Muscle layer of colon (tissue), 2 donors: ENCODE measurements around the gene FRAT1.

Source experiments
- H3K27ac ChIP-seq: one replicate; pipeline ENCODE4 v1.7.0; 2013; ENCODE audit warnings: low read depth, mild to moderate bottlenecking, low read length, moderate library complexity
- H3K27me3 ChIP-seq, 2 donors: one replicate each; pipeline ENCODE4 v1.7.0; 2013; ENCODE audit warnings: low read length in 2 of 2, mild to moderate bottlenecking in 2 of 2; ENCODE audit not compliant: insufficient read depth in 2 of 2, control insufficient read depth in 1 of 2
- H3K36me3 ChIP-seq: one replicate; pipeline ENCODE4 v1.7.0; 2013; ENCODE audit warnings: mild to moderate bottlenecking, low read length; ENCODE audit not compliant: insufficient read depth
- H3K4me1 ChIP-seq: one replicate; pipeline ENCODE4 v1.7.0; 2013; ENCODE audit warnings: mild to moderate bottlenecking, low read length; ENCODE audit not compliant: insufficient read depth
- H3K4me3 ChIP-seq, 2 donors: one replicate each; pipeline ENCODE4 v1.7.0; 2013; ENCODE audit warnings: low read length in 2 of 2, low read depth in 1 of 2, mild to moderate bottlenecking in 1 of 2, moderate library complexity in 1 of 2
- H3K9ac ChIP-seq: one replicate; pipeline ENCODE4 v1.7.0; 2013; ENCODE audit warnings: low read length
- H3K9me3 ChIP-seq: one replicate; pipeline ENCODE4 v1.7.0; 2013; ENCODE audit warnings: mild to moderate bottlenecking, low read length
- donor health status: abdominal sarcoma.
- donor health status: Adenocarcinoma of cecum.

The FRAT1 gene

DNA sequence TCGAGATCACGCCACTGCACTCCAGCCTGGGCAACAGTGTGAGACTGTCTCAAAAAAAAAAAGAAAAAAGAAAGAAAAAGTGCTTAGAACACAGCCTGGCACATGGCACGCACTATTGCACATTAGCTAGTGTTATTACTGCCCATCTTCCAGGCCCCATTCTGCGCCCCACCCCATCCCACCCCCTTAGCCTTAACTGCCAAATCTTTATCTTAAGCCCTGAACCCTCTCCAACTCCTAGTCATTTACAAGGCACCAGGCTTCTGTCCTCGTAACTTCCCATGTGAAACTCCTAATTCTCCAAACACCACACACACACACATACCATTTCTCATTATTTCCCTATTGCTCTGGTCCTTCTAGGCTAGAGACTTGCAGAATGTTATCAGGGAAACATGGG lies 10.7 kb downstream of the FRAT1 start:
- Histone ChIP-seq H3K9me3 (no peaks in the 10 kb centered on the region), H3K4me1 (peaks cover 15% of the 10 kb centered on the region), H3K27me3 (no peaks in the 10 kb centered on the region), H3K27ac (no peak overlapping the region), H3K36me3 (peaks cover 11% of the 10 kb centered on the region), H3K9ac (no peak overlapping the region), H3K4me3 (no peak overlapping the region)

DNA sequence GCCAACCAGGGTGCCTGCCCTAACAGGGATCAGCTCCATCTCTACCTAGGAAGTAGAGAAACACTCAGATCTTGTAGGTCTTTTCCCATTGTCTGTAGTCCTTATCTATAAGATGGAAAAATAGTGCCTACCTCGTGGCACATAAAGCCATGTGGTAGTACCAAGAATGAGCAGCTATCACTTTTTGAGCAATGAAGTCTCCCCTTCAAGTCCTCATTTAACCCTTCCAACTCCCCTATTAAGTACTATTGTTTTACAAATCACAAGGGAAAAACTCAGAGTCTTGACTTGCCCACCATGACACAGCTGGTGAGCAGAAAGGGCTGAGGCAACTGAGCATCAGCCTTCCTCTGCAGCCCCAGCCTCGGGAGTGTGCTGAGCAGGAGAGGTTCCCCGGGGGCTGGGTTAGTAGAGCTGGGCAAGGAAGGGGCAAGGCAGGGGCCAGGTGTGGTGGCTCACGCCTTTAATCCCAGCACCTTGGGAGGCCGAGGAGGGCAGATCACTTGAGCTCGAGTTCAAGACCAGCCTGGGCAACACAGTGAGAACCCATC lies 12.2 kb downstream of the FRAT1 start:
- H3K4me1 ChIP-seq = peaks cover 15% of the 10 kb centered on the region
- peak overlapping the region in 1 of 2 donors; percentile 6 for H3K4me3 ChIP-seq
- peaks cover 11% of the 10 kb centered on the region for H3K36me3 ChIP-seq
- no peaks in the 10 kb centered on the region for H3K27me3 ChIP-seq
- H3K9ac ChIP-seq = no peak overlapping the region
- H3K27ac ChIP-seq = no peak overlapping the region
- H3K9me3 ChIP-seq = no peaks in the 10 kb centered on the region

DNA sequence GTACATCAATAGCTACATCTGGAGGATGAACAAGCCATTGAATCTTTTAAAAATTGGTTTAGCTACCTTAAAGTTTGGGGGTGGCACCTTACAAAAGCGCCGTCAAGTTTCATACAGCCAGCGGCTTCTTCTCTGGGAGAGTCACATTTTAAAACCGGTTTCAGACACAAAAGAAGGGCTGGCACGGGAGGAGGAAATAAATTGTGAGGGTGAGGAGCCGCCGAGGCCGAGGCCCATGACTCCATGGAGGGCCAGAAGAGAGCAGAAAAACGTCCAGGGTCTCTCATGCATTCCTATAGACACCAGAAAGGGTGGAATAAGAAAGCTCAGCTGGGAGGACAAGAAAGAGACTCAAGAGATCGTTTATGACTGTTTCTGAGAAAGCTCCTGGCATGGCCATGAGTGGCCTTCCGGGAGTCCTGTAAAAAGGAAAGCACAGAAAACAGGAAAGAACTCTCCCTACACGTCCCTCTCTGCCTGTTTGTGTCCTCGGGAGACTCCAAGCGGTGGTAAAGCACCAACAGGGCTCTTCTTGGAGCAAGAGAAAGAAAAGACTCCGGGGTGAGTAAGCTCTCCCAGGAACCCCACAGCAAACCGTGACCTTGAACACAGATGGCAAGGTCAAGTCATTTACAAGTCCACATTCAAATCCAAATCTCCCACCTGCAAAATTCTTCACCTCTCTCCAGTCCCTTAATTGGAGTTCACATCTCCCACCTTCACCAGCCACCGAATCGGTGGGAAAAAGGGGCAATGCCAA lies 13.7 kb downstream of the FRAT1 start:
- no peaks in the 10 kb centered on the region for H3K9me3 ChIP-seq
- peak overlapping the region; percentile 77 for H3K9ac ChIP-seq
- H3K36me3 ChIP-seq = peaks cover 11% of the 10 kb centered on the region
- peak overlapping the region; percentile 94 for H3K27ac ChIP-seq
- H3K27me3 ChIP-seq = no peaks in the 10 kb centered on the region
- peaks cover 20% of the 10 kb centered on the region for H3K4me1 ChIP-seq
- H3K4me3 ChIP-seq = peak overlapping the region; percentile 78 to 79

DNA sequence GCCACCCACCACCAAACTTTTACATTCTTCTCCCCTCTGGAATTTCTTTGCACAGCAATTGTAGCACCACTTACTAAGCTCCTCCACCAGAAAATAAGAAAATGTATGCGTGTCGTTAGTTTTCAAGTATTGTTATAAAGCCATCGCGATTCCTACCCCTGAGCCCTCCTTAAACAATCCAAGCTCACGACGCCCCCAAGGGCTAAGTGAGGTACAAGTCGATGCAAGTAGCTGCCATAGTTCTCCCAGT lies 14.2 kb downstream of the FRAT1 start:
- H3K36me3 ChIP-seq = peaks cover 11% of the 10 kb centered on the region
- peak overlapping the region; percentile 94 for H3K27ac ChIP-seq
- peaks cover 20% of the 10 kb centered on the region for H3K4me1 ChIP-seq
- H3K9me3 ChIP-seq = no peaks in the 10 kb centered on the region
- no peaks in the 10 kb centered on the region for H3K27me3 ChIP-seq
- peak overlapping the region; percentile 78 to 79 for H3K4me3 ChIP-seq
- H3K9ac ChIP-seq = peak overlapping the region; percentile 77

DNA sequence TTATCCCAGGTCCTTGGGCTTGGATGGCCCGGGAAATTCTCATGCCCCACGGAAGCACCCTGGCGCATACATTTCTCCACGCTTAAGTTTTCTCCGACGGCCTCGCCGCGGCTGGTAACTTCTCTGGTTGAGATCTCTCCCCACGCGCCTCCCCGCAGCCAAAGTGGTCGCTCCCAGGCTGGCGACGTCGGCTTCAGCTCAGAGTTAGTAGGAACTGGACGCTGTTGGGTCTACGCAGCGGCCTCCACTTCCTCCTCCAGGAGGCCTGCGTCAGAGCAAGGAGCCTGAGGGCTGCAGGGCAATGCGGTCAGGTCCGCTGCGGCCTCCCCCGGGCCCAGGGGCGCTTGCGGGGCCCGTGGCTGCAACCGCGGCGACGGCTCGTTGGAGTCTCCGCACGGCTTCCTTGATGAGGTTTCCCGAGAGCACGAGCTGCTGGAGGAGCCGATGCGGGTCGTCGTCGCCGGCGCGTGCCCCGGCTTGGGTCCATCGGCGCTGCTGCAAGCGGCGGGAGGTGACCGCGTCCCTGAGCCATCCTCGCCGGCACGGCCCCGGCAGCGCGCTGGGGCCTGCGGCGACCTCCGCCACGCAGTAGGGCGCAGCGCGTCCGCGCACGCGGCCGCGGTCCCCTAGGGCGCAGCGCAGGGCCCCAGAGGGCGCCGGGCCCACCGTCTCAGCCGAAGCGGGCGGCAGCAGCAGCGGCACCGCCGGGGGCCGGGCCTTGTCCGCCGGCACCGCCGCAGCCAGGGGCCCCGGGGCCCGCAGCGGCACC lies 14.7 kb downstream of the FRAT1 start:
- Histone ChIP-seq H3K4me1 (peaks cover 20% of the 10 kb centered on the region), H3K9ac (peak overlapping the region; percentile 77), H3K9me3 (no peaks in the 10 kb centered on the region), H3K36me3 (peaks cover 6% of the 10 kb centered on the region), H3K27me3 (no peaks in the 10 kb centered on the region), H3K27ac (peak overlapping the region; percentile 94), H3K4me3 (peak overlapping the region; percentile 78 to 79)

DNA sequence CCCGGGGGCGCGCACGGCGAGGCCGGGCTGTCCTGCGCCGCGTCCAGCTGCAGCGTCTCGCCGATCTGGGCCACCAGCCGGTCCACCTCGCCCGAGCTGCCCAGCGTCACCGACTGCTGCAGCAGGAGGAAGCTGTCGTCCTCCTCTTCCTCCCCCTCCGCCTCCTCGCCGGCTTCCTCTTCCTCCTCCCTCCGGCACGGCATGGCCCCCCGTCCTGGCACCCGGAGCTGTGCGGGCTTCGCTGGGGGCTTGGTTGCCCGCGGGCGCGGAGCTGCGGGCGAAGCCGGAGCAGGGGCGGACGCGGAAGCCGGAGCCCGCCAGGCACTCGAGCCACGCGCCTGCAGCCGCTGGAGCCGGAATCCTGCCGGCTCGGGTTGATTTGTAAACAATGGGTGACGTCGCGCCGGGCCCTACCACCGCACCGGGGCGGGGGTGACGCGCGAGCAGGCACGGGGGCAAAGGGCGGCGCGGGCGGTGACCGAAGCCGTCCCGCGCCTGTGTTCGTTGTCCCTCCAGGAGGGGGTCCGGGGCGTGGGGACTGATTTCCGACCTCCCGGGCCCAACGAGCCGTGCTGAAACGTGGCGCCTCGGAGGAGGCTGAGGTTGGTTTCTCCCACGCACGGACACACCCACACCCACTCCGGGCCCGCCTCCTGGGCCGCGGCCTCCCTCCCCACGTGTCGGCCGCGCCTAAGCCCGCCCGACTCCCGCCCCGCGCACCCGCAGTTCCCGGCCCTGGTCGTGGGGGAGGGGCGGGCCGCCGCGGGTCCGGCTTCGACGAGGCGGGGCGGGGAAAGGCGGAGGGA lies 15.5 kb downstream of the FRAT1 start, which contains the start of gene FRAT2:
Gene FRAT2, minus strand, starts transcription at position 360 of the 806 bp plus-strand sequence. Its CDS starts 157 bp downstream, at position 203.
- peaks cover 20% of the 10 kb centered on the region for H3K4me1 ChIP-seq
- no peaks in the 10 kb centered on the region for H3K27me3 ChIP-seq
- H3K27ac ChIP-seq = peak within 1 kb of the TSS; percentile 94
- H3K4me3 ChIP-seq = peak within 1 kb of the TSS; percentile 78 to 79
- no peaks in the 10 kb centered on the region for H3K9me3 ChIP-seq
- H3K9ac ChIP-seq = peak within 1 kb of the TSS; percentile 77
- no peaks in the 10 kb centered on the region for H3K36me3 ChIP-seq

DNA sequence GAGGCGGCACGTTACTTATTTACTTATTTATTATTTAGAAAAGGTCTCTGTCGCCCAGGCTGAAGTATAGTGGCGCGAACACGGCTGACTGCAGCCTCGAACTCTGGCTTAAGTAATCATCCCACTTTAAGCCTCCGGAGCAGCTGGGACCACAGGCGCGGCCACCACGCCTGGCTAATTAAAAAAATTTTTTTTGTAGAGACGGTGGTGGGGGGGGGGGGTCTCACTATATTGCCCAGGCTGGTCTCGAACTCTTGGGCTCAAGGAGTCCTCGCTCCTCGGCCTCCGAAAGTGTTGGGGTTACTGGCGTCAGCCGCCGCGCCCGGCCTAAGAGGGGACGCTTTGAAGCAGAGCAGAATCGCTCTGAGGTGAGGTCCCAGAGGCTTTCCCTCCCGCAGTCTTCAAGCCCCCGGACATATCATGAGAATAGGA lies 16.1 kb downstream of the FRAT1 start:
- H3K9me3 ChIP-seq = no peaks in the 10 kb centered on the region
- H3K27ac ChIP-seq = peak overlapping the region; percentile 62
- H3K4me3 ChIP-seq = peak overlapping the region; percentile 34 to 63
- peaks cover 16% of the 10 kb centered on the region for H3K4me1 ChIP-seq
- H3K27me3 ChIP-seq = no peaks in the 10 kb centered on the region
- H3K36me3 ChIP-seq = no peaks in the 10 kb centered on the region
- H3K9ac ChIP-seq = no peak overlapping the region

DNA sequence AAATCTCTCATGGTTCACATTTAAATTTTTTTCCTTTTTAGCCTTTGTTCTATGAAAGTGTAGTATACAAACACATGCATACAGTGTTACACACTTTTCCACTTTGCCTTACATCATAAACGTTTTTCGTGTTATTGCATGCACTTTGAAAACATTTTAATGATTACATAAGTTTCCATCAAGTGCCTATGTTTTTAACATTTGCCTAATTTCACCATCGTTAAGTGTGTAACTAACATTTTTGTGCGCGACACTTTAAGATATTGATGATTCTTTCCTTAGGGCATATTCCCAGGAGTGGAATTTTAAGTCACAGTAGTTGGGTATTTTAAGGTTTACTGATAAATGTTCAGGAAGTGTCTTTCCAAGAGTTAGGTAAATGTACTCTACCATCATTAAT lies 16.9 kb downstream of the FRAT1 start:
- Histone ChIP-seq H3K4me1 (peaks cover 12% of the 10 kb centered on the region), H3K27ac (no peak overlapping the region), H3K36me3 (no peaks in the 10 kb centered on the region), H3K9me3 (no peaks in the 10 kb centered on the region), H3K4me3 (no peak overlapping the region), H3K27me3 (no peaks in the 10 kb centered on the region), H3K9ac (no peak overlapping the region)

DNA sequence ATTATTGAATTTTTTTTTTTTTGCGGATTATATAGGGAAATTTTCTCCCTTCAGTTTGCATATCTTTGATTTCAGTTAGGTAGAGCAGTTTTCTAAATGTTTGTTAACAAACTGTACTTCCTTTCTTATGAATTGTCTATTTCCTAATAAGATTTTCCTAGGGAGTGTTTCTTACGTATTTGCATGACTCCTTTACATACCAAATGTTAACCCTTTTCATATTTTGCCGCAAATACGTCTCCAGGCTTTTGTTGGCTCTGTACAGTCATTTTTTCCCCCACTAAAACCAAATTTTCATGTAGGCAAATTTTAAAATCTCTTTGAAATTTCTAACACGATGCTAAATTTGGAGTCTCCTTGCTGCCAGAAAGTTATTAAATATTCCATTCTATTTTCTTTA lies 17.4 kb downstream of the FRAT1 start:
- no peaks in the 10 kb centered on the region for H3K27me3 ChIP-seq
- H3K36me3 ChIP-seq = no peaks in the 10 kb centered on the region
- H3K27ac ChIP-seq = no peak overlapping the region
- H3K9me3 ChIP-seq = no peaks in the 10 kb centered on the region
- no peak overlapping the region for H3K9ac ChIP-seq
- H3K4me3 ChIP-seq = no peak overlapping the region
- peaks cover 8% of the 10 kb centered on the region for H3K4me1 ChIP-seq

DNA sequence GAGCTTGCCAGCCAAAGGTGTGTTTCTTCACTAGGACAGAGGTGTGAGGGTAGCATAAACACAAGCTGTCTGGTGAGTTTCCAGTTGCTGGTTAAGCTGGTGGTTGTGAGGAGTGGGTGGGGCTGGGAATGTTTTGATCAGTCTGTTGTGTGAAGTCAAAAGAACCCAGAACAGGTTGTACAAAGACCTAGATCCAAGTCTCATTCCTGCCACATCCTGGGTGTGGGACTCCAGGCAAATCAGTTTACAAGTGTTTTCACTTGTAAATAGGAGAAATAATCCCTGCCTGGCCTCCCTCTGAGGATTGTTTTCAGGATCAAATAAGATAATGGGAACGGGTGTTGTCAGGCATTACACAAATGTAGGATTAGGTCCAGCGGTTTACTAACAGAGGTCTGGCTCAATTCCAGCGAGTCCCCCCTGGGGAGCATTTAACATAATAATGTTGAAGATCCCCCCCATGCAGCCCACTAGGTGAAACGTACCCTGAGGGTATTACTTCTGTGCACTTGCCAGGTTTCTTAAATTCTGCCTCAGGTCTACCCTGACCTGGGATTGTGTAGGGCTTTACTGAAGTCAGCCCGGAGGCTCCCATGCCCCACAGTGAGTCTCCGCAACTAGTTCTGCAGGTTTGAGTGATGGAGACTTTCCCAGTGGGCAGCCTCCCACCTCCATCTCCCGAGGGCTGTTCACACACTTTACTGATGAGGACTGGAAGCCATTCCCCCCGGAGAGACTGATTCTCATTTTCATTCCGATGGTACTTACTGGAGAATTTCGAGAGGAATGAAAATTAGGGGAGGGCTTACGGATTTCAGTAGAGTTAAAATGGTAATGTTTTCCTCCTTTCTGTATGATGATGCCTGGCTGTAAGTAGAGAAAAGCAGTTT lies 18.1 kb downstream of the FRAT1 start:
- Histone ChIP-seq H3K4me1 (peaks cover 5% of the 10 kb centered on the region), H3K9me3 (no peaks in the 10 kb centered on the region), H3K27me3 (no peaks in the 10 kb centered on the region), H3K9ac (no peak overlapping the region), H3K36me3 (no peaks in the 10 kb centered on the region), H3K27ac (no peak overlapping the region), H3K4me3 (no peak overlapping the region)
